Subcutaneous adipose tissue (tissue), 4 donors: ENCODE data around the gene ISM1. TPM values are rescaled to one million over a fixed set of nuclear protein-coding genes. Genes with fewer than 3 reads are reported as not detected.

Source experiments
- total RNA-seq, 4 donors: library from RNA; depleted of rRNA; stranded (reverse); fragments of >200 nt; gene quantifications; one replicate each; pipeline ENCODE4 v1.1.0, GENCODE V29; 2016
- TF ChIP-seq, protein P1 (sequence below): fragments of 450-650 bp; IDR thresholded peaks from one replicate; pipeline ENCODE4 v1.5.1; 2016; ENCODE audit warnings: low read depth, mild to moderate bottlenecking, control low read depth, antibody characterized with exemption, moderate library complexity

ISM1 gene
- total RNA-seq, 4 donors from 2014 or later: 12.2 to 16.0 (median 12.6) TPM

DNA sequence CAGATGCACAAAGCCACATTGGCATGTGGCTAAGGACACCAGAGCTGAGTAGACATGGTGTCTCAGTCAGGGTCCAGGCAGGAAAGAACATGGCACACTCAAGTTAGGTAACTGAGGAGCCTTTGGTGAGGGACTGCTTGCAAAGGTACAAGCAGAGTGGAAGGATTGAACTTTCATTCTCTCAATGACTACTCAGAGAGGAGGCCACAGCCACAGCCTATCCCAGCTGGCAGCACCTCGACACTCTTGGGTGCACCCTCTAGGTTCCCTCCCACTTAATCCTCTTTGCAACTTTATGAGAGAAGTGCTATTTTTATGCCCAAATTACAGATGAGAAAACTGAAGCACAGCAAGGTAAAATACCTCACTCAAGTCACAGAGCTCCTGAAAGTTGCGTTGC is 73.4 kb downstream of the ISM1 start:
- TF ChIP-seq, protein P1, sequence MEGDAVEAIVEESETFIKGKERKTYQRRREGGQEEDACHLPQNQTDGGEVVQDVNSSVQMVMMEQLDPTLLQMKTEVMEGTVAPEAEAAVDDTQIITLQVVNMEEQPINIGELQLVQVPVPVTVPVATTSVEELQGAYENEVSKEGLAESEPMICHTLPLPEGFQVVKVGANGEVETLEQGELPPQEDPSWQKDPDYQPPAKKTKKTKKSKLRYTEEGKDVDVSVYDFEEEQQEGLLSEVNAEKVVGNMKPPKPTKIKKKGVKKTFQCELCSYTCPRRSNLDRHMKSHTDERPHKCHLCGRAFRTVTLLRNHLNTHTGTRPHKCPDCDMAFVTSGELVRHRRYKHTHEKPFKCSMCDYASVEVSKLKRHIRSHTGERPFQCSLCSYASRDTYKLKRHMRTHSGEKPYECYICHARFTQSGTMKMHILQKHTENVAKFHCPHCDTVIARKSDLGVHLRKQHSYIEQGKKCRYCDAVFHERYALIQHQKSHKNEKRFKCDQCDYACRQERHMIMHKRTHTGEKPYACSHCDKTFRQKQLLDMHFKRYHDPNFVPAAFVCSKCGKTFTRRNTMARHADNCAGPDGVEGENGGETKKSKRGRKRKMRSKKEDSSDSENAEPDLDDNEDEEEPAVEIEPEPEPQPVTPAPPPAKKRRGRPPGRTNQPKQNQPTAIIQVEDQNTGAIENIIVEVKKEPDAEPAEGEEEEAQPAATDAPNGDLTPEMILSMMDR: no peak

DNA sequence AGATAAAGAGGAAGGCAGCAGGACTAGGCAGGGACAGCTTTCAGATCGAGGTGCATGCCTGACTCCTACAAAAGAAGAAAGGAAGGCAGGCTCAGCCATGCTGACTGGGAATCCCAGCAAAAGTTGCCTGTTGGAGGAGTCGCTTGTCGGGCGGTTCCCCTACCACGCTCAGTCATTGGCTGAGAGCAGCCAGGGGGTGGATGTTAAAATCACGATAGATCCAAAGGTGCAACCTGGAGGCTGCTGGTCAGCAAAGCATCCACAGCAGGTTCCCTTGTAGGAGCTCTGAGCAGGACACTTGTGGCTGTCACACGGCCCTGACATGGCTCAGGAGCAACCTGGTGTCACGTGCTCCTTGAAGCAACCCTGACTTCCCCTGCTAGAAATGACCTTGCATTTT is 74.6 kb downstream of the ISM1 start:
- TF ChIP-seq, protein P1: no peak

DNA sequence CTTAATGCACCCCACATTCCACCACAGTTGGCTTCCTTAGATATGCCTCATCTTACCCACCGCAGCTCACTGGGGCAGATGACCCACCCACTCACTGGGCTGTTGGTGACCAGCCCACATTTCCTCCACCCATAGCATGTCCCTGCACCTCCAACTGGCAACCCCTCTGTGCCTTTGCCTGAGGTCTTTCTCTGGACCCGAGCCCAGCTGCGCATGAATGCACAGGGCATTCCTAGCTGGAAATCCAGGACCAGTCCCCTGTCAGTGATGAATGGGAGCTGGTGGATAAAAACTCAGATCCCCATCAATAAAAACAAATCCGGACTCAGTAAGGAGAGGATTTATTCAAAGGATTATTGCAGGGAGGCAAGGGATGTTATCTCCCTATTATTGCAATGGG is 75.0 kb downstream of the ISM1 start:
- TF ChIP-seq, protein P1: no peak

DNA sequence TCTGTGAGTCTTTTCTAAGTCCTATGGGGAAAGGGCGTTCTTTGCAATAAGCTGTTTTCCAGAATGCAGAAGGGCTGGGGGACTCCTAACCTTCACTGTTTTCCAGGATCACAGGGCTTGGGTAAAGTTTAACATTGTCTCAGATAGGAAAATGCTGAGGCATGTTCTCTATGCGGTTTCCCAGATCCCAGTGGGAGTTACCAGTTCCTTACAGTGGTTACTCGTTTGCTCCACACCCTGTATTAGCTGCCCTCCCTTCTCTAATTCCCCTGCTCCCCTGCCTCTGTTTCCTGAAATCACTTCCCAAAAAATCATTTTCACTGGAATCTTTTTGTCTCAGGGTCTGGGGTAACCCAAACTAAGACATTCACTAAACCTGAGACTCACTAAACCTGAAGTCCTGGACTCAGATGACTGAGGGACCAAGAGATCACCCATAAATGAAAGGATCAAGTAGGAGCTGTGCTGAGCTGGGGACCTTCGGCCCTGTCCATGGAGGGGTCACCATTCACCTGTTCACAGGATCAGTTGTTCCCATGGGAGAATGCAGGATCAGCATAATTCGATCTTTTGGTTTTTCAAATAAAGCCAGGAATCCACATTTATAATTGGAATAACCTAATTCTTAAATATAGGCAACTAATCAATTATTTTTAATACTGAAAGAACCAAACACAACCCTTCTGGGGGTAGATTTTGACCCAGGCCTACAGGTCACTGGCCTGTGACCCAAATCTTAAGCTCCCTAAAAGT is 76.2 kb downstream of the ISM1 start:
- TF ChIP-seq, protein P1: no peak

DNA sequence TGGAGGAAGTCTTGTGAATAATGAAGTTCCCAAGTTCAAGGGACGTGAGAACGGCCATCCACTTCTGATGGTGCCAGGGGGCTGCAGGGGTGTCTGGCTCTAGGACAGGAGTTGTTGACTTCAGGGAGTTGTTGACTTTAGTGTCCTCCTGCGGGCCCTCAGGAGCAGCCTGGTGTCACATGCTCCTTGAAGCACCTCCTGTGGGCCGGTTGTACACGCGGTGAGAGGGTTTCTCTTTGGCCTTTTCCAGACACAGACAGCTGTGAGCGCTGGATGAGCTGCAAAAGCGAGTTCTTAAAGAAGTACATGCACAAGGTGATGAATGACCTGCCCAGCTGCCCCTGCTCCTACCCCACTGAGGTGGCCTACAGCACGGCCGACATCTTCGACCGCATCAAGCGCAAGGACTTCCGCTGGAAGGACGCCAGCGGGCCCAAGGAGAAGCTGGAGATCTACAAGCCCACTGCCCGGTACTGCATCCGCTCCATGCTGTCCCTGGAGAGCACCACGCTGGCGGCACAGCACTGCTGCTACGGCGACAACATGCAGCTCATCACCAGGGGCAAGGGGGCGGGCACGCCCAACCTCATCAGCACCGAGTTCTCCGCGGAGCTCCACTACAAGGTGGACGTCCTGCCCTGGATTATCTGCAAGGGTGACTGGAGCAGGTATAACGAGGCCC is 77.8 kb downstream of the ISM1 start:
- TF ChIP-seq, protein P1: no peak

DNA sequence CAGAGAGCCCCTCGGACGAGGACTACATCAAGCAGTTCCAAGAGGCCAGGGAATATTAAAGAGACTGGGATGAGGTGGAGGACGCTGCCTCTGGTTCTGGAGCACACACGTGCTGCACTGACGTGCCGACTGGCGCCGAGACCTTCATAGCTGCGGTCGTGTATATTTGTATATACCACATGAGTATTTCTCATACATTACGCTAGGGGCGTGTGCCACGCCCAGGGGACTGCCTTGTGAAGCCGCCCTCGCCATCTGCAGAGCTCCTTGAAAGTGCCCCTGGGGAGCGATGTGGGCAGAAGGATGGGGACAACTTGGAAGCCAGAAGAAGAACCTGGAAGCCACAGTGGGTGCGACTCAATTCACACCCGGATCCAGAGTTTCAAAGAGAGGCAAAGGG is 78.3 kb downstream of the ISM1 start:
- TF ChIP-seq, protein P1: no peak

DNA sequence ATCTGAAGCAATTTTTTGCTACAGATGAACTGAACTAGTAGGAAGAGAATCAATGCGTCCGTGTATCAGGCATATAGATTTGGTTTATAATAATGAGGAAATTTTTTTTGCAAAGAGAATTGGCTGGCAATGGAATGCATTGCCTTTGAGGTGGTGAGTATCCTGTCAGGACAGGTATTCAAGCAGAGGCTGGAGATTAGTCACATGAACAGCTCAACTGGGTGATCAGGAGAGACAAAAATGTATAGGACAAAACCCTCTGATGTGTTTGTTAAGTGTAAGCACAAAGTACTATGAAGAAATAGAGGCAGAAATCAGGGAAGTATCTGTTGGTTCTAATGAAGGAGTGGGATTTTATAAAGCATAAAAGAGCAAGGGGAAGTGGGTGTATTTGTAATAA is 80.5 kb downstream of the ISM1 start:
- TF ChIP-seq, protein P1: no peak
